ENCODE data around the gene SFXN3.

The SFXN3 gene

DNA sequence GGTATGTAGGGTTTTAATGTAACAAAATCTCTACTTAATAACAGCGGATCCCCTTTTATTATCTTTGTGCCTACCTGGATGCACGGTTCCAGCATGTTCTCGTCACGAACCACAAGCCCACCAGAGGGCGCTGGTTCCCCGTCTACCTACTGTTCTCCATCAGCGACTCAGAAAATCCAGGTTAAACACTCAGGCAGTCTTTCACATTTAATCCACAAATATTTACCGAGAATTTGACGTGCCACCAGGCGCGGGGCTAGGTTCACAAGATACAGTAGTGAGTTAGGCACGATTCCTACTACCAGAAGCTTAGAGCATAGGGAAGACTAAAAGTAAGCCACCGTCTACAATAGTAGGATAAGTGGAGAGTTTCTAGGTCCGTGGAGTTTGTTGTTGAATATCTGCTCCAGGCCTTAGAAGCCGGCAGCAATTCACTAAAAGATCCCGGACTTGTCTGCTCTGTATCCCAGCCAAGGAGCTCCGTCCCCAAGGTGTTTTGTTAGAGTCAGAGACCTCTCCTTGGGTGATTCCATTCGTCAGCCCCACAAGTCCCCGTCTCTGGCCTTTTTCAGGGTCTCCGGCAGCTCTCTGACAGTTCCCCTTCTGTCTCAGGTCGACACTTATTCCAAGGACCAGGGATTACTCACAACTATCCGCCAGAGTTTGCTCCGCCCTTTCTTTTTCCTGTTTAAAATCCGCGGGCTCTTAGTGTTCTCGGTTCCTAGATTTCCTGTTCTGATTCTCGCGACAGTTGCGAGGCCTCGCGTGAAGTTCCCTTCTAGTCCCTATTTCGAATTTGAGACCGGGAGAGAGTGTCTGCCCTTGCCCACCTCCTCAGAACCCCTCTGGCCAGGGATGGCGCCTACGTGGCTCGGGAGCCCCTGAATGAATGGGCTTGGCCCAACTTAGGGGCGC, 29.3 kb downstream of the SFXN3 start:
- DNase-seq (ENCODE audit: low read depth): peak; percentile 88

DNA sequence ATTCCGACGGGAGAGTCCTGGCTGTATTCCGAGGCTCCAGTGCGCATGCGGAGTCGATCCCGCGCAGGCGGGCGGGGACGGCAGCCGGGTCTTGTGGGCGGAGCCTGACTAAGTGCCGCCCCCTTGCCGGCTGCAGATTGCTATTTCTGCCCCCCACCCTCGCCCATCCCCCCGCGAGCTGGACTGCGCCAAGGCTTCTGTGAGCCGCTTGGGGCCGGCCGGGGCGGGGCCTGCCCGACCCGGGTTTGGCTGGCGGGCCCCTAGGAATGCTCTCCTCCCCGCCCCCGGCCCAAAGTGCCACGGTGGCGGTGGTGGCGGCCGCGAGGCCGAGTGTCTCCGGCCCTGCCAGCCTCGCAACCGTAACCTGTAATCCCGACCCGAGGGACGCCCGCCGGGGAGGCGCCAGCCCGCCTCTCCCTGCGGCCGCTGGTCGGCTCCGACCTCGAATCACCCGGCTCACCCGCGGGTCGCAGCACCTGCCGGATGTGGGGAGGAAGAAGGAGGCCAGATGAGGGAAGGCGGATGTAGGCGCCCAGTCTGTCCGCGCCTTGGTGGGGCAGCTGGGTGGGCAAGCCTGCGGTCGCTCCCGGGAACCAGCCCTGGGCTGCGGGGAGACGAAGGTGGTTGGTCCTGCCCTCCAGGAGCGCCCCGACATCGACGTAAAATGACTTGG, 30.1 kb downstream of the SFXN3 start:
- peak; percentile 53 for DNase-seq (ENCODE audit: low read depth)

GRCh38 chr10:101061624-101062231, 30.7 kb downstream of the SFXN3 start, which contains the start of gene KAZALD1:
Gene KAZALD1 (plus strand): TSS chr10:101061989. CDS start chr10:101062593, 604 bp downstream.
- DNase-seq (ENCODE audit: low read depth): peak; percentile 51

GRCh38 chr10:101062232-101063049, 31.4 kb downstream of the SFXN3 start:
- DNase-seq (ENCODE audit: low read depth): no peak

GRCh38 chr10:101063050-101063525, 32.1 kb downstream of the SFXN3 start:
- DNase-seq (ENCODE audit: low read depth): no peak

GRCh38 chr10:101063548-101064414, 32.7 kb downstream of the SFXN3 start:
- no peak for DNase-seq (ENCODE audit: low read depth)

- no peak for DNase-seq (ENCODE audit: low read depth)
Observed at GRCh38 chr10:101064415-101065030, 33.5 kb downstream of the SFXN3 start.

GRCh38 chr10:101065481-101066145, 34.6 kb downstream of the SFXN3 start:
- DNase-seq (ENCODE audit: low read depth): no peak

- DNase-seq (ENCODE audit: low read depth): peak; percentile 38
Observed at GRCh38 chr10:101066146-101066895, 35.3 kb downstream of the SFXN3 start.

DNA sequence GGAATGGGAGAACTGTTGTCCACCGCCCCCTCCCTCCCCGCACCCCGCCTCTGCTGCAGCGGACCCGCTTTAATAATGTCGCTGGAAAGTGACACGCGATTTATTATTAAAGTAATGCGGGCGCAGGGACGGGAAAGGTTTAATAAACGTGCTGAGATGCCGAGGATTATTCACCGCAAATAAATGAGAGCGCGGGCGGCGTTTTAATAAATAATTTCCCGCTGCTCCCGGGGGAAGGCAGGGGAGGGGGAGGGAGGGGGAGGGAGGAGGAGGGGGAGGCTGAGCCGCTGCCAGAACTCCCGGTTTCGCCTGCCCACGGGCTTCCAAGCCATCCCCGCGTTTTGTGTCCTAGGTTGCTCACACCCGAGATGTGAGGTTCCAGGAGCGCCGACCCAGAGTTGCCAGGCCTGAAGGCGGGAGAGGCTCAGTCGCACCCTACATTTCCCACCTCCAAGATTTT, 35.9 kb downstream of the SFXN3 start:
- DNase-seq (ENCODE audit: low read depth): no peak

GRCh38 chr10:101067356-101068083, 36.5 kb downstream of the SFXN3 start:
- DNase-seq (ENCODE audit: low read depth): peak; percentile 51

DNA sequence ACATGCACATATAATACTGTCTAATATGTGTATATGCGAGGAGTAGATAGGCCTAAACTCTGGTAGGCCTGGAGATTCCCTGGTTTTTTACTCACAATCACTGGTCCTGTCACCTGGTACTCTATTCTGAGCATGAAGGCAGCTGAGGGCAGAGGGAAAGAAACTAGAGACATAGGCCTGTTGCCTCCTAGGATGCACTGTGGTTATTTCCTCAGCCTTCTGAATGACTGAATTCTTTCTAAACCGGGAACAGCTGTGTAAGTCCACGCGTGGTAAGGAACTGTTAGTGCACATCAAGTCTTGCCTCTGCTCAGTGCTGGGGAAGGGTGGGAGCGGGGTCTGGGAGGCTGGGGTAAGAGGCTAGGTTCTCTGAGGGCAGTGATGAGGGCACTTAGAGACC, 38.4 kb downstream of the SFXN3 start:
- DNase-seq (ENCODE audit: low read depth): no peak

GRCh38 chr10:101070098-101070497, 39.1 kb downstream of the SFXN3 start:
- DNase-seq (ENCODE audit: low read depth): no peak

DNA sequence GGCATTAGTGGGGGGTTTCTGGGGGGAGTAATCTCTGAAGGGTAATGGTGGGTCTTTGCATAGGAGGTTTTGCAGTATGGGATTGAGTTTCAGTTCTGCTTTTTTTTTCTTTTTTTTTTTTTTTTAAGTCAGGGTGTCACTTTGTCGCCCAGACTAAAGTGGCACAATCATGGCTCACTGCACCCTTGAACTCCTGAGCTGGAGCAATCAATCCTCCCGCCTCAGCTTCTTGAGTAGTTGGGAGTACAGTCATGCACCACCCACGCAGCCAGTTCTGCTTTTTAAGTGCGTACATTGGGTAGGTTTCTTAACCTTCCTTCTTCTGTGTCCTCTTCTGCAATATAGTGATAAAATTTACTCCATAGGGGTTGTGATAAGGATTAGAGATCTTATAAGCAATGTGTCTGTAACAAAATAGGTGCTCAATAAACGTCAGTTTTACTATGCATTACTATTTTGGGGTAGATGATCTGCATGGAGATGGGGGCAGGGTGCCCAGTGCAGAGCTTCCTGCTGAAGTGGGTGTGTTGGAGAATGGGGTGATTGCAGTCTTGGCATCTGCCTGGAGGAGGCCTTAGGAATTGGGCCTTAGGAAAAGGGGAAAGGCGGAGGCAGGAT, 40.3 kb downstream of the SFXN3 start:
- DNase-seq (ENCODE audit: low read depth): no peak

DNA sequence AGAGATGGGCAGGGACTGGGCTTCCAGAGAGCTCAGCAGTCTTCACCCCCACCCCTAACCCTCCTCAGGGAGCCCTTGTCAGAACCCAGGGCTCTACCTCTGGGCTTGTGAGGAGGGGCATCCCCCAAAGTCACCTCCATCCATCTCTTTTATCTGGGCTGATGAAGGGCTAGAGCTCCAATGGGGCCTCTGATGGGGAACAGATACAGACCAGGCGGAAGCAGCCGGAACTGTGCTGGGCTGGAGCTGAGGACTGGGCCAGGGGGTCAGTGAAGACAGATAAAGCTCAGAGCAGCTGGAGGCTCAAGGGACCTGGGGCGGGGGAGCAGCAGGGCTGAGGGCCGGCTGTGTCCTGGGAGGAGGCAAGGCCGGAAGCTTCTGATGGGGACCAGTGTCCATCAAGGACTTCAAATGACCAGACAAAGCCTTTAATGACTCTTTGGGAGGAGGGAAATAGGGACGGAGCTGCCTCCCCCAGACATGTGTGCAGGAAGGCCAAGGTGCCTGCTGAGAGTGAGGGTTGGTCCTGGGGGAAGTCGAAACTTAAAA, 40.9 kb downstream of the SFXN3 start:
- no peak for DNase-seq (ENCODE audit: low read depth)

- DNase-seq (ENCODE audit: low read depth): no peak
Observed at GRCh38 chr10:101072923-101073322, 41.9 kb downstream of the SFXN3 start.

DNA sequence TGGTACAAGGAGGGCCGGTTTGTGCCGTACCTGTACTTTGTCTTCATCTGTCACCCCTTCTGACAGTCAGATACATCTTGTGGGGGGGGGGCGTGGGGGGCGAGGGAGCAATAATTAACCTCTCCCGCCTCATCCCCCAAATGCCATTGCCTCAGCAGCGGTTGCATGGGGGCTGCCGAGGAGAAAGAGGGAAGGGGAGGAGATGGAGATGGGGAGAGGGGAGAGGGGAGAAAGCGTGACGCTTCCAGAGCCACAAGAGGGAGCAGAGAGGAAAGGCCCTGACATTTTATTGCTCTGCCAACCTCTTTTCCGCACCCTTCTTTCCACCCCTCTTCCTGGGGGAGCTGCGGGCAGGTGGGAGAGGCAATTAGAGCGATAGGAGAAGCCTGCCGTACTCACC, 42.6 kb downstream of the SFXN3 start:
- no peak for DNase-seq (ENCODE audit: low read depth)

All from HS-27A (cell line).